Stimulated activated naive CD4-positive, alpha-beta T cell (primary cell): ENCODE results near the gene POU2F1.
"Not testable (repeated sequence)": the region's sequence is repeated elsewhere in the genome, so short reads cannot be mapped to it uniquely, and the experiment has no call there.

Experiments used
- DNase-seq, 6 experiments: peaks; one replicate each; lab custom pipeline; 2025; lab: John Stamatoyannopoulos, UW

POU2F1 gene

GRCh38 chr1:167205306-167206050, 15.2 kb upstream of the POU2F1 start:
- DNase-seq, result not testable (repeated sequence)

- no peak for DNase-seq
Measured at GRCh38 chr1:167206166-167206835, 14.4 kb upstream of the POU2F1 start.

- no peak for DNase-seq
Measured at GRCh38 chr1:167207940-167208623, 12.6 kb upstream of the POU2F1 start.

- no peak for DNase-seq
Measured at GRCh38 chr1:167208624-167208976, 12.1 kb upstream of the POU2F1 start.

GRCh38 chr1:167209044-167209443, 11.6 kb upstream of the POU2F1 start:
- no peak for DNase-seq

GRCh38 chr1:167210966-167211674, 9.6 kb upstream of the POU2F1 start:
- no peak for DNase-seq

GRCh38 chr1:167212025-167212424, 8.7 kb upstream of the POU2F1 start:
- no peak for DNase-seq

- no peak for DNase-seq
Measured at GRCh38 chr1:167216809-167217208, 3.9 kb upstream of the POU2F1 start.

- no peak for DNase-seq
Measured at GRCh38 chr1:167219194-167219593, 1.5 kb upstream of the POU2F1 start.

GRCh38 chr1:167219646-167220536, 795 bp upstream of the POU2F1 start:
- DNase-seq, result peak; percentile 86 to 97 (median 90)

- peak in 4 of 6 experiments; percentile 39 to 57 (median 46) for DNase-seq
Measured at GRCh38 chr1:167221126-167221737, 546 bp downstream of the POU2F1 start.

- peak; percentile 46 to 68 (median 57) for DNase-seq
Measured at GRCh38 chr1:167221738-167222610, 1.3 kb downstream of the POU2F1 start.

GRCh38 chr1:167223144-167224103, 2.7 kb downstream of the POU2F1 start:
- no peak for DNase-seq

- not testable (repeated sequence) for DNase-seq
Measured at GRCh38 chr1:167224734-167225235, 4.1 kb downstream of the POU2F1 start.

GRCh38 chr1:167225920-167226319, 5.2 kb downstream of the POU2F1 start:
- no peak for DNase-seq

GRCh38 chr1:167227934-167228378, 7.3 kb downstream of the POU2F1 start:
- DNase-seq, result no peak

- DNase-seq, result no peak
Measured at GRCh38 chr1:167229719-167230385, 9.2 kb downstream of the POU2F1 start.

GRCh38 chr1:167230437-167230836, 9.8 kb downstream of the POU2F1 start:
- no peak for DNase-seq
